ENCODE measurements around the gene HBZ. TPM values are rescaled to one million over a fixed set of nuclear protein-coding genes. Genes with fewer than 3 reads are reported as not detected.
A peak's percentile ranks its signal among the peaks of the same experiment; 100 is the strongest.
"Not testable (repeated sequence)": the region's sequence is repeated elsewhere in the genome, so short reads cannot be mapped to it uniquely, and the experiment has no call there.

The HBZ gene
- total RNA-seq, 1 donor from 2014 or later, result not detected

- DNase-seq (ENCODE audit: low spot score), result no peak
These were observed 27.0 kb downstream of the HBZ start for GRCh38 chr16:179211-180092.

GRCh38 chr16:180101-180675, 27.7 kb downstream of the HBZ start, which contains the start of gene HBQ1:
TSS of gene HBQ1 (plus strand) at chr16:180459. CDS start at chr16:180487, 28 bp downstream.
- no peak for DNase-seq (ENCODE audit: low spot score)

DNA sequence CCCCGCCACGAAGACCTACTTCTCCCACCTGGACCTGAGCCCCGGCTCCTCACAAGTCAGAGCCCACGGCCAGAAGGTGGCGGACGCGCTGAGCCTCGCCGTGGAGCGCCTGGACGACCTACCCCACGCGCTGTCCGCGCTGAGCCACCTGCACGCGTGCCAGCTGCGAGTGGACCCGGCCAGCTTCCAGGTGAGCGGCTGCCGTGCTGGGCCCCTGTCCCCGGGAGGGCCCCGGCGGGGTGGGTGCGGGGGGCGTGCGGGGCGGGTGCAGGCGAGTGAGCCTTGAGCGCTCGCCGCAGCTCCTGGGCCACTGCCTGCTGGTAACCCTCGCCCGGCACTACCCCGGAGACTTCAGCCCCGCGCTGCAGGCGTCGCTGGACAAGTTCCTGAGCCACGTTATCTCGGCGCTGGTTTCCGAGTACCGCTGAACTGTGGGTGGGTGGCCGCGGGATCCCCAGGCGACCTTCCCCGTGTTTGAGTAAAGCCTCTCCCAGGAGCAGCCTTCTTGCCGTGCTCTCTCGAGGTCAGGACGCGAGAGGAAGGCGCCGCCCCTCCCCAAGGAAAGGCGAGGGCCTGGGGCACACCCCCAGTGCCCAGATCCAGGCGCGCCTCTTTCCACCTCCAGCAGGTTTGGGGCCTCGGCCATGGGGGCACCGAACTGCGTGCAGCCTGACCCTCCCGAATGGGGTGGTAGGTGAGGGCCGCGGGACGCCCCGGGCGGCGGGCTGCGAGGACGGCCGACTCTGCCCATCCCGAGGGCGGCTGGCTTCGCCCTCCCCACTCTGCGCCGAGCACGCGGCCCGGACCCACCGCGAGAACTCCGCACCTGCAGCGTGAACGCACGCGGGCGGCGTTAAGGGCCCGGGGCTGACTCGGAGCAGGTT, 28.5 kb downstream of the HBZ start:
- DNase-seq (ENCODE audit: low spot score), result peak; percentile 67

GRCh38 chr16:181565-182021, 29.1 kb downstream of the HBZ start:
- DNase-seq (ENCODE audit: low spot score), result no peak

DNA sequence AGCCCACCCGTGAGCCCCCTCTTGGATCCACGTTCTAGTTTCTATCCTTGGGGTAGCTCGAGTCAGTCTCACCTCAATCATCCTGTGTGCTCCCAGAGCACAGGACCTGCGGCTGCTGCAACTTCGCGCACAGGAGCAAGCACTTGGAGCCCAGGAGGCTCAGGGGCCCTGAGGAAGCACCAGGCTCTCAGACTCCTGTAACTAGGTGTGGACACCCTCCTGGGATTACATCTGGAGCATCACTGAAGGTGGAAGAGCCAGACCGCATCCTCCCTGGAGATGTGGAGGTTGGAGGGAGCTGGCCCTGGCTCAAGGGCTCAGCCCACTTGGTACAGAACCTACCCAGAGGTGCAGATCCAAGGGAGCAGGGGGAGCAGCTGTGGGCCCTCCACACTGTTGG, 30.6 kb downstream of the HBZ start:
- DNase-seq (ENCODE audit: low spot score), result no peak

DNA sequence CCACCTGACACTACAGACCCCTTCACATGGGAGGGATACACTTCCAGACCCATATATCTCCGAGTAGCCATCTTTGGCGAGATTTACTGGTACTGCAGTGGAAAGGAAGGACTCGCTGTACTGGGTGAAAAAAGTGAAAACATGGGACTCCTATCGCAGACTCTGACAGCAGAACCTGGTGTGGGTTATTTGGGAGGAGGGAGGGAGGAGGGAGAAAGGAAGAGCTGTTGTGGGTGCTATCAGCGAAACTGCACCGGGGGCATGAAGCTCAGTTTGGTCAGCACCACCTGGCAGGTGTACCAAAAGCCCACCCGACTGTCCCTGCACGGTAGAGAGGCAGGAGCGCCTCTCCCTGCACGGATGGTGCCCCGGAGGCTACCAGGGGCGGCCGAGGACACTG, 32.8 kb downstream of the HBZ start:
- DNase-seq (ENCODE audit: low spot score), result no peak

- DNase-seq (ENCODE audit: low spot score), result no peak
These were observed 33.2 kb downstream of the HBZ start for GRCh38 chr16:185691-186090.

DNA sequence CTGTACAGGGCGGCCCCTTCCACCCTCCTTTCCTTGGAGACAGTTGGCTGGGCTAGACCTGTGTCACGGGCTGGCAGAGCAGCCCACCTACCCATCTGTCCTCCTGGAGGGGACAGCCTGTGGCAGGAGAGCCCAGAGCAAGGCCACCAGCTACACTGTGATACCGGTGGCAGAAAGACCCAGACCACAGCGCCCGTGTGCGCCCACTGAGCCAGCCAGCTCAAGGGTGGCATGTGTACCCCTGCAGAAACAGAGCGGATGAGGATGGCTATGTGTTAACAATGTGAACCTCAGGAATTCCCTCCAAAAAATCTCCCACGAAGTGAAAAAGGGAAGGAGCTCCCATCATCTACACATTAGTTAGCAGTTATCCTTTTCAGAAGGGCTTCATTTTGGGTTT, 34.9 kb downstream of the HBZ start:
- no peak for DNase-seq (ENCODE audit: low spot score)

DNA sequence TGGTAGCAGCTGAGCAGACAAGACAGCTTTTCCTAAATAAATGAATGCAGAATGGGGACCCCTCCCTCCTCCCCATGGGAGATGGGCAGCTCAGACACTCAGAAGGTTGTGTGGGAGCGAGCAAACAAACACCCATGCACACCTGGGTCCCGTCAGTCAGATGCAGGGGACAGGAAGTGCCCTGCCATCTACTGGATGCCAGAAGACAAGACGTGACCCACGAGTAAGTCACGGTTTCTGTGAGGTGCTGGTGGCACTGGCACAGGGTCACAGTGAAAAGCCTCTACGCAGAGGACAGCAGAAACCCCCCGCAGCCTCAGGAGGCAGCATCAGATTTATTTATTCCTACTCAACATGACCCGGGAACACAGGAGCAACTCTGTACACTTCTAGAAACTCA, 36.2 kb downstream of the HBZ start:
- no peak for DNase-seq (ENCODE audit: low spot score)

GRCh38 chr16:189604-190186, 37.3 kb downstream of the HBZ start:
- DNase-seq (ENCODE audit: low spot score), result no peak

DNA sequence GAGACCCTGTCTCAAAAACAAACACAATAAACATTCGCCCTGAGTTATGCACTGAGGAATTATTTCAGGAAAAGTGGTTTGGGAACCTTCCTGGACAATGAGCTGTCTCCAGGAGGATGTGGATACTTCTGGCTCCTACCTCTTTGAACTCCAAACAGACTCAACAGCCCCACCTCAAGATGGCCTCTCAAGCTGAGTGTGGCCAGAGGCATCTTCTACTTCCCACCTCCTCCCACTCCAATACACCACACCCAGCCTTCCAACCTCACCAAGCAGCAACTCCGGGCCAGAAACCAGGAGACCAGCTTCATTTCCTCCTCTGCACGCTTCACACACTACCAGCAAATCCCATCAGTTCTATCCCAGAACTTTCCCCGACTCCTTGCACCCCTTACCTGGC, 39.4 kb downstream of the HBZ start:
- no peak for DNase-seq (ENCODE audit: low spot score)

DNA sequence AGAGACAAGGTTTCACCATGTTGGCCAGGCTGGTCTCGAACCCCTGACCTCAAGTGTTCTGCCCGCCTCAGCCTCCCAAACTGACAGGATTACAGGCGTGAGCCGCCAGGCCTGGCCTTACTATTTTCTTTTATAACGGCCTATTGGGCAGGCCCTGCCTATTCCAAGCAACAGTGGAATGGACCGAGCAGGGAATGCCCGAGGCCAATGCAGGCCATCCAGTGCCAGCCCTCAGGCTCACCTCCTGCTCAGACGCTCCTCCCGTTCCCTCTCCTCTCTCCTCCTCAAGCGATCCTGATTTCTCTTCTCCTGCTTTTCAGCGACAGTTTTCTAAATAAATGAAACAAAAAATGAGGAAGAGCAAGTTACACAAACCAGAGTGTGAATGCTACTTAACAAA, 40.2 kb downstream of the HBZ start:
- no peak for DNase-seq (ENCODE audit: low spot score)

DNA sequence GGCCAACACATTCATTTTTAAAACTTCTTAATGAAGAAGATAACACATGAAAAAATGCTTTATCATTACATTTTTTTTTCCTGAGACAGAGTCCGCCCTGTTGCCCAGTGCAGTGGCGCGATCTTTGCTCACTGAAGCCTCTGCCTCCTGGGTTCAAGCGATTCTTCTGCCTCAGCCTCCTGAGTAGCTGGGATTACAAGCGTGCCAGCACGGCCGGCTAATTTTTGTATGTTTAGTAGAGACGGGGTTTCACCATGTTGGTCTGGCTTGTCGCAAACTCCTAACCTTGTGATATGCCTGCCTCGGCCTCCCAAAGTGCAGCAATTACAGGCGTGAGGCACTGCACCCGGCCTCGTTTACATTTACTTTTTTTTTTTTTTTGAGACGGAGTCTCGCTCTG, 41.0 kb downstream of the HBZ start:
- no peak for DNase-seq (ENCODE audit: low spot score)

GRCh38 chr16:194516-194915, 42.1 kb downstream of the HBZ start:
- DNase-seq (ENCODE audit: low spot score), result no peak

DNA sequence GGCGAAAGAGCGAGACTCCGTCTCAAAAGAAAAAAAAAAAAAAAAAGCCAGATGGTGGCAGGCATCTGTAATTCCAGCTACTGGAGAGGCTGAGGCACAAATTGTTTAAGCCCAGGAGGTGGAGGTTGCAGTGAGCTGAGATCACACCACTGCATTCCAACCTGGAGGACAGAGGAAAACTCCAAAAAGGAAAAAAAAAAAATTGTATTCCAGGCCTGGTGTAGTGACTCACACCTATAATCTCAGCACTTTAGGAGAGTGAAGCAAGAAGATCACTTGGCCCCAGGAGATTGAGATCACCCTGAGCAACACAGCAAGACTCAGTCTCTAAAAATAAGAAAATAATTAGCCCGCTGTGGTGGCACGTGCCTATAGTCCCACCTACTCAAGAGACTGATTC, 47.9 kb downstream of the HBZ start:
- DNase-seq (ENCODE audit: low spot score), result no peak

GRCh38 chr16:203246-203645, 50.8 kb downstream of the HBZ start:
- DNase-seq (ENCODE audit: low spot score), result no peak

GRCh38 chr16:204046-204445, 51.6 kb downstream of the HBZ start:
- not testable (repeated sequence) for DNase-seq (ENCODE audit: low spot score)

Other genes starting within 250 kb of the HBZ start
- gene POLR3K, start 99.0 kb upstream of the HBZ start, total RNA-seq, result 14.9 TPM
- gene SNRNP25, start 98.8 kb upstream of the HBZ start, total RNA-seq, result 16.8 TPM
- gene RHBDF1, start 80.0 kb upstream of the HBZ start, total RNA-seq, result 49.0 TPM
- 38.2 TPM for gene MPG, start 74.4 kb upstream of the HBZ start, total RNA-seq
- 42.5 TPM for gene NPRL3, start 14.0 kb upstream of the HBZ start, total RNA-seq
- not detected for gene HBM, start 13.3 kb downstream of the HBZ start, total RNA-seq
- 88.0 TPM for gene HBA2, start 20.2 kb downstream of the HBZ start, total RNA-seq
- 82.1 TPM for gene HBA1, start 24.0 kb downstream of the HBZ start, total RNA-seq
- gene HBQ1, start 27.8 kb downstream of the HBZ start, total RNA-seq, result not detected
- 85.3 TPM for gene LUC7L, start 76.8 kb downstream of the HBZ start, total RNA-seq
- gene FAM234A, start 82.2 kb downstream of the HBZ start, total RNA-seq, result 89.4 TPM
- gene RGS11, start 123.3 kb downstream of the HBZ start, total RNA-seq, result 4.5 TPM
- gene ARHGDIG, start 127.9 kb downstream of the HBZ start, total RNA-seq, result not detected
- not detected for gene PDIA2, start 130.5 kb downstream of the HBZ start, total RNA-seq
- 20.1 TPM for gene AXIN1, start 200.1 kb downstream of the HBZ start, total RNA-seq
- gene MRPL28, start 217.9 kb downstream of the HBZ start, total RNA-seq, result 56.6 TPM
- 37.6 TPM for gene PGAP6, start 229.3 kb downstream of the HBZ start, total RNA-seq
- 121 TPM for gene NME4, start 244.6 kb downstream of the HBZ start, total RNA-seq
- 17.5 TPM for gene DECR2, start 249.2 kb downstream of the HBZ start, total RNA-seq